Mesothelial cell of epicardium (in vitro differentiated cells): ENCODE results near the gene SLC35D2. TPM values are rescaled to one million over a fixed set of nuclear protein-coding genes. Genes with fewer than 3 reads are reported as not detected.

Experiments used
- DNase-seq, 2 experiments: peaks; one replicate each; pipeline ENCODE4 v3.0.0; 2021; ENCODE audit warnings: low spot score in 2 of 2; ENCODE audit not compliant: unreplicated experiment in 2 of 2
- H3K27ac Mint-ChIP-seq: 2 replicates; pipeline ENCODE4 v1.8.0; 2021; ENCODE audit warnings: mixed read lengths
- H3K27me3 Mint-ChIP-seq: 2 replicates; pipeline ENCODE4 v1.8.0; 2021; ENCODE audit warnings: low read depth, mixed read lengths
- H3K36me3 Mint-ChIP-seq: 2 replicates; pipeline ENCODE4 v1.8.0; 2021; ENCODE audit warnings: mixed read lengths
- H3K4me1 Mint-ChIP-seq: 2 replicates; pipeline ENCODE4 v1.8.0; 2021; ENCODE audit warnings: mixed read lengths
- H3K4me3 Mint-ChIP-seq: 2 replicates; pipeline ENCODE4 v1.8.0; 2021; ENCODE audit warnings: mild to moderate bottlenecking, moderate library complexity, mixed read lengths
- H3K9me3 Mint-ChIP-seq: 2 replicates; pipeline ENCODE4 v1.8.0; 2021; ENCODE audit warnings: mixed read lengths
- total RNA-seq: library from RNA; stranded (reverse); gene quantifications from 3 replicates; pipeline ENCODE4 v1.2.1, GENCODE V29; 2021
- TF ChIP-seq, protein P1 (sequence below): fragments of 200-600 bp; sonication (generic); IDR thresholded peaks from one replicate; pipeline ENCODE4 v1.5.0; 2021; ENCODE audit warnings: antibody characterized with exemption; ENCODE audit not compliant: unreplicated experiment

SLC35D2 gene
- total RNA-seq, 1 donor from 2014 or later = 22.2 TPM

GRCh38 chr9:96417661-96418082 is 34.2 kb upstream of the SLC35D2 start:
- Mint-ChIP-seq H3K4me3 (peak overlapping the region; percentile 90), H3K4me1 (peaks cover 36% of the 10 kb centered on the region), H3K27me3 (no peaks in the 10 kb centered on the region), H3K27ac (peak overlapping the region; percentile 95), H3K36me3 (no peaks in the 10 kb centered on the region), H3K9me3 (no peaks in the 10 kb centered on the region)
- peak in 1 of 2 experiments; percentile 37 for DNase-seq
- TF ChIP-seq, protein P1, sequence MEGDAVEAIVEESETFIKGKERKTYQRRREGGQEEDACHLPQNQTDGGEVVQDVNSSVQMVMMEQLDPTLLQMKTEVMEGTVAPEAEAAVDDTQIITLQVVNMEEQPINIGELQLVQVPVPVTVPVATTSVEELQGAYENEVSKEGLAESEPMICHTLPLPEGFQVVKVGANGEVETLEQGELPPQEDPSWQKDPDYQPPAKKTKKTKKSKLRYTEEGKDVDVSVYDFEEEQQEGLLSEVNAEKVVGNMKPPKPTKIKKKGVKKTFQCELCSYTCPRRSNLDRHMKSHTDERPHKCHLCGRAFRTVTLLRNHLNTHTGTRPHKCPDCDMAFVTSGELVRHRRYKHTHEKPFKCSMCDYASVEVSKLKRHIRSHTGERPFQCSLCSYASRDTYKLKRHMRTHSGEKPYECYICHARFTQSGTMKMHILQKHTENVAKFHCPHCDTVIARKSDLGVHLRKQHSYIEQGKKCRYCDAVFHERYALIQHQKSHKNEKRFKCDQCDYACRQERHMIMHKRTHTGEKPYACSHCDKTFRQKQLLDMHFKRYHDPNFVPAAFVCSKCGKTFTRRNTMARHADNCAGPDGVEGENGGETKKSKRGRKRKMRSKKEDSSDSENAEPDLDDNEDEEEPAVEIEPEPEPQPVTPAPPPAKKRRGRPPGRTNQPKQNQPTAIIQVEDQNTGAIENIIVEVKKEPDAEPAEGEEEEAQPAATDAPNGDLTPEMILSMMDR = no peak

DNA sequence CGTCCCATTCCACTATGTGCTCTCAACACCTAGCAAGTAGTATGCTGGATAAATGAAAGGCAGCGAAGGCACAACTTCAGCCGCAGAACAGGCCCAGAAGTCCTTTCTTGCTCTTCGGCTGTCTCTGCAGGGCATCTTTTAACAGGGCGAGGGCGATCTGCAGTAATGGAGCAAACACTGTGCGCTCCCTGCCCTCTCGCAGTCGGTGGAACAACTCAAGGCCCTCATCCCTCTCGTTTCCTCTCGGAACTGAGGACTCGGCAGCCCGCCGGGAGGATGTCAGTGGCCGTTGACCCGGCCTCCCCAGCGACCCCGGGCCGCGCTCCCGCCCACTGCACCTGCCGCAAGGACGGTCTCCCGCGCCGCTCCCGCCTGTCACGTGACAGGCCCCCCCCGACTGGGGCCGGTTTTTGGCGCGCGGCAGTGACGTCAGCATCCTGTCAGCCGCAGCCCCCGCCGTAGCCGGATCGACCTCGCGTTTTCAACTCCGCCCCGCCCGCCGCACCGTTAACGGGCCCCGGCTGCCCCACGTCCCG is 33.6 kb upstream of the SLC35D2 start:
- no peaks in the 10 kb centered on the region for H3K9me3 Mint-ChIP-seq
- TF ChIP-seq, protein P1 = no peak
- peaks cover 36% of the 10 kb centered on the region for H3K4me1 Mint-ChIP-seq
- DNase-seq = peak; percentile 82 to 88
- peak overlapping the region; percentile 83 for H3K4me3 Mint-ChIP-seq
- H3K27ac Mint-ChIP-seq = peak overlapping the region; percentile 95
- no peaks in the 10 kb centered on the region for H3K36me3 Mint-ChIP-seq
- H3K27me3 Mint-ChIP-seq = no peaks in the 10 kb centered on the region

GRCh38 chr9:96413302-96414221 is 30.1 kb upstream of the SLC35D2 start:
- DNase-seq = no peak
- Mint-ChIP-seq H3K27ac (peak overlapping the region; percentile 77), H3K36me3 (no peaks in the 10 kb centered on the region), H3K9me3 (no peaks in the 10 kb centered on the region), H3K4me3 (no peak overlapping the region), H3K4me1 (peaks cover 15% of the 10 kb centered on the region), H3K27me3 (no peaks in the 10 kb centered on the region)
- TF ChIP-seq, protein P1 = no peak

- no peak overlapping the region for H3K27ac Mint-ChIP-seq
- H3K27me3 Mint-ChIP-seq = no peaks in the 10 kb centered on the region
- TF ChIP-seq, protein P1 = no peak
- peaks cover 15% of the 10 kb centered on the region for H3K4me1 Mint-ChIP-seq
- H3K4me3 Mint-ChIP-seq = no peak overlapping the region
- peaks cover 2% of the 10 kb centered on the region for H3K36me3 Mint-ChIP-seq
- H3K9me3 Mint-ChIP-seq = no peaks in the 10 kb centered on the region
- no peak for DNase-seq
Observed at GRCh38 chr9:96412174-96412913, 28.8 kb upstream of the SLC35D2 start.

GRCh38 chr9:96411129-96411838 is 27.8 kb upstream of the SLC35D2 start:
- Mint-ChIP-seq H3K9me3 (no peaks in the 10 kb centered on the region), H3K4me3 (no peak overlapping the region)
- DNase-seq = no peak

More at GRCh38 chr9:96411129-96411838, 27.8 kb upstream of the SLC35D2 start:
- peaks cover 9% of the 10 kb centered on the region for H3K4me1 Mint-ChIP-seq
- H3K27ac Mint-ChIP-seq = peak overlapping the region; percentile 21
- TF ChIP-seq, protein P1 = no peak
- no peaks in the 10 kb centered on the region for H3K27me3 Mint-ChIP-seq
- peaks cover 5% of the 10 kb centered on the region for H3K36me3 Mint-ChIP-seq
